Suppressor macrophage treated with lipopolysaccharide for 4 hours (primary cell): ENCODE measurements around the gene TMEM213.
"Not testable (repeated sequence)": the region's sequence is repeated elsewhere in the genome, so short reads cannot be mapped to it uniquely, and the experiment has no call there.

Source experiments
- DNase-seq: peaks from one replicate; pipeline ENCODE4 v3.0.0-alpha.2; 2020

The TMEM213 gene

GRCh38 chr7:138798836-138799235, 1.0 kb downstream of the TMEM213 start:
- DNase-seq, result no peak

GRCh38 chr7:138799336-138800000, 1.7 kb downstream of the TMEM213 start:
- DNase-seq, result no peak

- no peak for DNase-seq
These were observed 3.5 kb downstream of the TMEM213 start for GRCh38 chr7:138801256-138801655.

GRCh38 chr7:138802706-138803105, 4.9 kb downstream of the TMEM213 start:
- no peak for DNase-seq

- no peak for DNase-seq
These were observed 6.8 kb downstream of the TMEM213 start for GRCh38 chr7:138804618-138805017.

- no peak for DNase-seq
These were observed 11.6 kb downstream of the TMEM213 start for GRCh38 chr7:138809346-138809745.

GRCh38 chr7:138811327-138811726, 13.5 kb downstream of the TMEM213 start:
- not testable (repeated sequence) for DNase-seq

- no peak for DNase-seq
These were observed 16.2 kb downstream of the TMEM213 start for GRCh38 chr7:138813945-138814344.

- no peak for DNase-seq
These were observed 17.1 kb downstream of the TMEM213 start for GRCh38 chr7:138814816-138815332.

- DNase-seq, result no peak
These were observed 18.9 kb downstream of the TMEM213 start for GRCh38 chr7:138816650-138817049.

- DNase-seq, result no peak
These were observed 21.8 kb downstream of the TMEM213 start for GRCh38 chr7:138819625-138820024.

GRCh38 chr7:138821912-138822311, 24.1 kb downstream of the TMEM213 start:
- no peak for DNase-seq

GRCh38 chr7:138822867-138823535, 25.2 kb downstream of the TMEM213 start:
- DNase-seq, result no peak

- DNase-seq, result no peak
These were observed 27.4 kb downstream of the TMEM213 start for GRCh38 chr7:138825049-138825721.

- no peak for DNase-seq
These were observed 30.5 kb downstream of the TMEM213 start for GRCh38 chr7:138828302-138828701.

GRCh38 chr7:138829335-138829734, 31.5 kb downstream of the TMEM213 start:
- DNase-seq, result no peak

GRCh38 chr7:138832966-138833365, 35.2 kb downstream of the TMEM213 start:
- DNase-seq, result no peak

- no peak for DNase-seq
These were observed 35.8 kb downstream of the TMEM213 start for GRCh38 chr7:138833596-138833995.

GRCh38 chr7:138834583-138834982, 36.8 kb downstream of the TMEM213 start:
- no peak for DNase-seq

GRCh38 chr7:138835087-138835486, 37.3 kb downstream of the TMEM213 start:
- no peak for DNase-seq

GRCh38 chr7:138837627-138838026, 39.8 kb downstream of the TMEM213 start:
- DNase-seq, result no peak

- no peak for DNase-seq
These were observed 40.4 kb downstream of the TMEM213 start for GRCh38 chr7:138838166-138838565.

GRCh38 chr7:138842111-138842510, 44.3 kb downstream of the TMEM213 start:
- peak; percentile 12 for DNase-seq
